ENCODE results near the gene CDC42SE2. TPM values are rescaled to one million over a fixed set of nuclear protein-coding genes. Genes with fewer than 3 reads are reported as not detected.
"Not testable (repeated sequence)": the region's sequence is repeated elsewhere in the genome, so short reads cannot be mapped to it uniquely, and the experiment has no call there.

The CDC42SE2 gene
- total RNA-seq, 2 experiments from 2014 or later = 54.2 to 66.8 TPM

GRCh38 chr5:131396015-131396414 lies 132.2 kb downstream of the CDC42SE2 start:
- no peak for DNase-seq (ENCODE audit: low spot score)

GRCh38 chr5:131396630-131397273 lies 132.9 kb downstream of the CDC42SE2 start:
- Histone ChIP-seq H3K79me2 (ENCODE audit: insufficient read depth, low read depth, low read length) (no peaks in the 10 kb centered on the region), H3K36me3 (ENCODE audit: insufficient read depth, low read length) (peaks cover 99% of the 10 kb centered on the region), H2AFZ (ENCODE audit: low read length) (no peak overlapping the region), H3K9me3 (ENCODE audit: low read length) (0 out of 2 replicates have a peak, but pooled peaks cover under 1% of the 10 kb centered on the region), H3K27ac (ENCODE audit: low read depth, low read length, poor library complexity, severe bottlenecking) (no peak overlapping the region), H3K4me3 (ENCODE audit: low read depth, low read length, poor library complexity, severe bottlenecking) (no peak overlapping the region), H3K4me2 (ENCODE audit: low read length) (no peak overlapping the region), H4K20me1 (ENCODE audit: insufficient read depth, low read length) (no peaks in the 10 kb centered on the region), H3K4me1 (ENCODE audit: insufficient read depth, low read length, poor library complexity, severe bottlenecking) (no peaks in the 10 kb centered on the region), H3K9me2 (ENCODE audit: insufficient read depth, low read length) (no peaks in the 10 kb centered on the region)
- ChIA-PET POLR2A (interaction anchor here (0.6 kb wide), 1 partner anchor 89 kb away, joined by 4 read pairs; no protein-coding TSS in a partner anchor), CTCF (ENCODE audit: unreplicated experiment) (no interaction called here)
- no TSS peak for BruUV-seq (replicated peaks)
- TF ChIP-seq CTCF (conservative IDR thresholded peaks at IDR 0.05; ENCODE audit: low read length) (no peak), EZH2phosphoT487 (IDR thresholded peaks at IDR 0.05; ENCODE audit: borderline replicate concordance, low read depth, low read length) (no peak)
- intact Hi-C loops (cut with micrococcal nuclease; ENCODE audit: unreplicated experiment) = no loop called here
- no peak for DNase-seq (ENCODE audit: low spot score)

More at GRCh38 chr5:131396015-131396414, 132.2 kb downstream of the CDC42SE2 start:
- Histone ChIP-seq H3K36me3 (ENCODE audit: insufficient read depth, low read length) (peaks cover 99% of the 10 kb centered on the region), H3K4me2 (ENCODE audit: low read length) (no peak overlapping the region), H4K20me1 (ENCODE audit: insufficient read depth, low read length) (no peaks in the 10 kb centered on the region), H3K79me2 (ENCODE audit: insufficient read depth, low read depth, low read length) (no peaks in the 10 kb centered on the region), H3K9me3 (ENCODE audit: low read length) (no peaks in the 10 kb centered on the region), H3K4me3 (ENCODE audit: low read depth, low read length, poor library complexity, severe bottlenecking) (no peak overlapping the region), H3K4me1 (ENCODE audit: insufficient read depth, low read length, poor library complexity, severe bottlenecking) (no peaks in the 10 kb centered on the region), H2AFZ (ENCODE audit: low read length) (no peak overlapping the region), H3K27ac (ENCODE audit: low read depth, low read length, poor library complexity, severe bottlenecking) (no peak overlapping the region), H3K9me2 (ENCODE audit: insufficient read depth, low read length) (no peaks in the 10 kb centered on the region)
- ChIA-PET POLR2A (interaction anchor here (1.1 kb wide), 1 partner anchor 180 kb away, joined by 3 read pairs; no protein-coding TSS in a partner anchor), CTCF (ENCODE audit: unreplicated experiment) (no interaction called here)
- TF ChIP-seq EZH2phosphoT487 (IDR thresholded peaks at IDR 0.05; ENCODE audit: borderline replicate concordance, low read depth, low read length) (no peak), CTCF (conservative IDR thresholded peaks at IDR 0.05; ENCODE audit: low read length) (no peak)
- no TSS peak for BruUV-seq (replicated peaks)
- intact Hi-C loops (cut with micrococcal nuclease; ENCODE audit: unreplicated experiment) = no loop called here

- H2AFZ ChIP-seq (ENCODE audit: low read length); DNase-seq (ENCODE audit: low spot score); H3K79me2 ChIP-seq (ENCODE audit: insufficient read depth, low read depth, low read length); BruUV-seq (replicated peaks); H3K4me1 ChIP-seq (ENCODE audit: insufficient read depth, low read length, poor library complexity, severe bottlenecking); CTCF ChIA-PET (ENCODE audit: unreplicated experiment); H3K4me2 ChIP-seq (ENCODE audit: low read length); H3K9me2 ChIP-seq (ENCODE audit: insufficient read depth, low read length); H3K4me3 ChIP-seq (ENCODE audit: low read depth, low read length, poor library complexity, severe bottlenecking); intact Hi-C loops (cut with micrococcal nuclease; ENCODE audit: unreplicated experiment); POLR2A ChIA-PET; H4K20me1 ChIP-seq (ENCODE audit: insufficient read depth, low read length); H3K27ac ChIP-seq (ENCODE audit: low read depth, low read length, poor library complexity, severe bottlenecking): not testable (repeated sequence)
- peaks cover 99% of the 10 kb centered on the region for H3K36me3 ChIP-seq (ENCODE audit: insufficient read depth, low read length)
- peaks cover 15% of the 10 kb centered on the region; the same call in 1 of the 2 replicates for H3K9me3 ChIP-seq (ENCODE audit: low read length)
Observed at GRCh38 chr5:131399007-131399406, 135.2 kb downstream of the CDC42SE2 start.
